Putamen (tissue), 1 donor: ENCODE measurements around the gene WDFY4.

ENCODE experiments used
- DNase-seq: peaks from one replicate; pipeline ENCODE4 v3.0.0-alpha.2; 2016; ENCODE audit warnings: low spot score

The WDFY4 gene

DNA sequence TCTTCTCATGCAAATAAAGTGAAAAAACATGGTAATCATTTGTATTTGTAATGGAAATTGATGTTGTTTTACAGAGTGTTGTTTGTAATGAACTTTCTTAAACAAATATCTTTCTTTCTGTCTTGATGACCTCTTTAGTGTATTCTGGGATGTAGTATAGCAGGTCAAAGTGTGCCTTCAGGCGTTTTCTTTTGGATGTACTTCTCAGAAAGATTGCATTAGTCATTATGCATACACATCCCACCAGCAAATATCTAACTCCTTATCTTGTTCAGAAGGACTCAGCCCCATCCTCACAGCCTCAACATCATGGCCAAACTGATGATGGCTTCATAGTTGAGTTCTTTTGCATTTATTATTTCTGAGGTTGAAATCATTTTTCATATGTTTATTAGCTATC, 130.3 kb downstream of the WDFY4 start:
- DNase-seq, result no peak

DNA sequence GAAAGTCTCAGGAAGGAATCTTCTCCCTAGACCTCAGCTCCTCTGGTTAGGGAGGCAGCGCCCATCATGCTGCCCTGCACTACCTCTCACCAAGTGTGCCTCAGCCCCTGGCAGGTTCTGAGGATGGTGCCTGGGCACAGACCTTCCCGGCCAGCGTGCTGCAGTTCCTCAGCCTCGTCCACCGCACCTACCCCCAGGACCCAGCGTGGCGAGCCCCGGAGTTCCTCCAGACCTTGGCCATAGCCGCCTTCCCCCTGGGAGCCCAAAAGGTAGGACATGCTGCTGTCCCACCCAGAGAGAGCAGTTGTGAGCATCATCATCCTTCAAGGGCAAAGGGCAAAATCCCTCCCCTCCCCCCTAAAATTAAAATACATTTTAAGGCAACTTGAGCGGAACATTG, 132.5 kb downstream of the WDFY4 start:
- no peak for DNase-seq

DNA sequence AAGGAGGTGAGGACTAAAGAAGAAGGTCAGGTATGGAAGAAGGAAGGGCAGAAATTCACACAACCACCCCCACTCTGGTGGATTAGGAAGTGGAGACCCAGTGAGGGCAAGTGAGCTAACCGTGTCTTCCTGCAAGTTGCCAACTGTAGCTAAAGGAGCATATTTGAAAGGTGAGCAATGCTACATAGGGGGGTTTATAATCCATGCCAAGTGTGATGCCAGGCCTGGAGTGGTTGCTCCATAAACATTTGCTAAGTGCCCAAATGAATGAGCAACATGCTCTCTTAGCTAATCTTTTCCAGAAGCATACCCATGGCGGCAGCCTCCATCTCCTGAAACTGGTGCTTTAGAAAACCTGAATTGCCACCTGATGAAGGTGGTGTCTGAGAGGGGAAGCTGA, 133.4 kb downstream of the WDFY4 start:
- DNase-seq, result no peak

DNA sequence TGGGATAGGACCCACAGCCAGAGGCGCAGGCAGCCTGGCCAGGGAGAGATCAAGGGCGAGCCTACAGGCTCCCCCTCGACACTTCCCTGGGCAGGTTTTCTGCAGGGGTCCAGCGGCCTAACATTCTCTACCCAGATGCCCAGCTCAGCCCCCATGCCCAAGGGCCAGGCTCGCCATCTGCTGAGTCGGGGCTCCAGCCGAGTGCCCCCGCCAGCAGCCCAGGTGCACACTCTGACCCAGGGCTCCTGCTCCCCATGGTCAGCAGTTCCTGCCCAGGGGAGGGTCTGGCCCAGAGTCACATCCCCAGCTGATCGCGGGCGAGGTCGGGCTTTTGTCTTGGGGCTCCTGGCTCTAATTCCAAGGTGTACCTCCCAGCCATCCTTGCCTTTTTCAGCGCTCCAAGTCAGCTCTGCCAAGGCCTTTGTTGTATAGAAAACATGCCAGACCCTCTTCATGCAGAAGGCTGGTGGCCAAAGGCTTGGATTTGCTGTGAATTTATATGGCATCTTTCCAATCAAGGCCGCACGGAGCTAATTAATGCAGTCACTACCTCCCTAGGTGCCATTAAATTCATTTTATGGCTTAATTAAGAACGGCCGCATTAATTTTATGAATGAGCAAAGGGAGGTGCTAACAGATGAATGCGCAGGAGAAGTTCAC, 134.3 kb downstream of the WDFY4 start:
- DNase-seq, result no peak

DNA sequence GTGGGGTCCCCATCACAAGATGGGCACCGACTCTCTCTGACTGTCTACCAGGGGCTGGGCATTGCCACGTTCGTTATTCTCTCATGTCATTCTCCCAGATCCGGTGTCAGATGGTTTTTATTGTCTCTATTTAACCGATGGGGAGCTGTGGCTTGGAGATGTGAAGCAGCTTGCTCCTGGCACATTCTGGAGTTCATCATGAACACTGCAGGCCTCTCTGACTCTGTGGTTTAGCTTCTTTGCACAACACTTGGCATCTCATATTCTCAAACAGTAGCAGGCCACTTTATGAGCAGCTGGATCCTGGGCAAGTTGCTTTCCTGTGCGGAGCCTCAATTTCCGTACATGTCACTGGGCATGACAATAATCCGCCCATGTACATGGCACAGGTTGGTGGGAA, 135.1 kb downstream of the WDFY4 start:
- DNase-seq, result no peak

DNA sequence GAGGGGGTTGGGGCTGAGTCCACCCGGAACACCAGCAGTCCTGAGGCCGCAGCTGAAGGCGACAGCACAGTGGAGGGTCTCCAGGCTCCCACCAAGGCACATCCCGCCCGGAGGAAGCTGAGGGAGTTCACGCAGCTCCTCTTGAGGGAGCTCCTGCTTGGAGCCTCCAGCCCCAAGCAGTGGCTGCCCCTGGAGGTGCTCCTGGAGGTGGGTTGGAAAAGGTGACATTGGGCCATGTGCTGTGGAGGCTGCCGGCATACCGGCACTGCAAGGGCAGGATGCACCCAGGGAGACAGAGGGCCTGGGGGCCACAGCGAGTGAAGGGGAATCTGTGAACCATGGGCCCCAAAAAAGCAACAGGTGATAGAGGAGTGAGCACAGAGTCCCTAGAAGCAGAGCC, 135.6 kb downstream of the WDFY4 start:
- no peak for DNase-seq

DNA sequence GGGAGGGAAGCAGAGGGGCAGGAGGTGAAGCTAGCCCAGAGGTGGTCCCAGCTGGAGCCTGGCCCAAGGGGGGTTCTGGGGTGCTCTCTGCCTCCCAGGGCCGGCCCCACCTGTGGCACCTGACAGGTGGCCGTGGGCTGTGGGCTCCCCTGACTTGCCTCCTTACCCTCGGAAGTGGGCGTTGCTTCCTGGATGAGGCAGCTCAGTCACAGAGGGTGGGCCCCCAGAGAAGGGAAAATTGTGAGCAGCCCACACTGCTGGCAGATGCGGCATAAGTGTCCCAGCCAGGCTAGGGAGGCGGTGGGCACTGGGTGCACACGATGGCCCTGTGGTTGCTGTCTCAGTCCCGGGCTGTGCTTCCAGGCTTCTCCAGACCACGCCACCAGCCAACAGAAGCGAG, 136.0 kb downstream of the WDFY4 start:
- no peak for DNase-seq

DNA sequence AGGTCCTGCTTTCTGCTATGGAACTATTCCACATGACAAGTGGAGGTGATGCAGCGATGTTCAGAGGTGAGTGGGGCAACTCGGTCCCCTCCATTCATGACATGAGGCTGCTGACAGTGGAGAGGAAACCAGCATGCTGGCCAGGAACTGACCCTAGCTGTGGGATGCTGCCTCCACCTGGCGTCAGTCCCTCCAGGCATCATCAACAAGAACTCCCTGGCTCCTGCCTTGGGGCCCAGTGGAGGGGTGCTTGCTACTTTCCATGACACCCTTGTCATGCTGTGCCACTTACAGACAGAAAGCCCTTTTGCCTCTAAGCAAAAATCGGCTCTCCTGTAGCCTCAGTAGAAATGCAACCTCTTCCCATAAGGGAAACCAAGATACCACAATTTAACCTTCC, 136.4 kb downstream of the WDFY4 start:
- DNase-seq, result no peak

DNA sequence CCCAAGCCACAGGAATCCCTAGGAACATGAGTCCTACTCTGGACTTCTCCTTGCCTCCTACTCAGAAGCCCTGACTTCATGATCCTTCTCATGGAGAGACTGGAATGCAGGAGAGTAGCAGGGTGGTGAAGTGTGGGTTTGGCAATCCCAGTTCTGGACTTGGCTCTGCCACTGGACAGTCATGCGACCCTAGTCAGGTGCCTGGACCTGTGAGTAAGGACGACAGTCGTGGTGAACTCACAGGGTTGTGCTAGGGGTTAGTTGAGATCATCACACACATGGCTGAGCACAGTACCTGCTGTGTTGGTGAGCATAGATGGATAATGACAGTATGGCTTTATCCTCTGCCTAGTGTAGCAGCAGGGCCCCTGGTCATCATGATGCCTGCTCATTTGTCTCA, 137.0 kb downstream of the WDFY4 start:
- no peak for DNase-seq

DNA sequence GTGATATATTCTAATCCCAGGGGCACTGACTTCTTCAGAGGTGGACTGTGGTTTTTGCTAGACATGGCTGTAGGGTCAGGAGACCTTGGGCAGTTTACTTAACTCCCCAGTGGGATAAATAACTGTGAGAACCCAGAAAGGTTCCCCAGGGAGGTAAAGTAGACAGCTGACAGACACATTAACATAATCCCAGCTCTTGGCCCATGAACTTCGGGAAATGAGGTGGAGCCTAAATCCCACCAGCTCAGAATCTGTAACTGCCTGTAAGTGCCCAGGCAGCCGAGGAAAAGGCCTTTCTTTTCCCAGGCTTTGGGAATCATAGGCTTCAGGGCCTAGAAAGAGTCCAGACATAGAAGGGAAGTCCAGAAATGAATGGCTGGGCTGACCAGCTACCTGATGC, 149.0 kb downstream of the WDFY4 start:
- DNase-seq, result no peak

DNA sequence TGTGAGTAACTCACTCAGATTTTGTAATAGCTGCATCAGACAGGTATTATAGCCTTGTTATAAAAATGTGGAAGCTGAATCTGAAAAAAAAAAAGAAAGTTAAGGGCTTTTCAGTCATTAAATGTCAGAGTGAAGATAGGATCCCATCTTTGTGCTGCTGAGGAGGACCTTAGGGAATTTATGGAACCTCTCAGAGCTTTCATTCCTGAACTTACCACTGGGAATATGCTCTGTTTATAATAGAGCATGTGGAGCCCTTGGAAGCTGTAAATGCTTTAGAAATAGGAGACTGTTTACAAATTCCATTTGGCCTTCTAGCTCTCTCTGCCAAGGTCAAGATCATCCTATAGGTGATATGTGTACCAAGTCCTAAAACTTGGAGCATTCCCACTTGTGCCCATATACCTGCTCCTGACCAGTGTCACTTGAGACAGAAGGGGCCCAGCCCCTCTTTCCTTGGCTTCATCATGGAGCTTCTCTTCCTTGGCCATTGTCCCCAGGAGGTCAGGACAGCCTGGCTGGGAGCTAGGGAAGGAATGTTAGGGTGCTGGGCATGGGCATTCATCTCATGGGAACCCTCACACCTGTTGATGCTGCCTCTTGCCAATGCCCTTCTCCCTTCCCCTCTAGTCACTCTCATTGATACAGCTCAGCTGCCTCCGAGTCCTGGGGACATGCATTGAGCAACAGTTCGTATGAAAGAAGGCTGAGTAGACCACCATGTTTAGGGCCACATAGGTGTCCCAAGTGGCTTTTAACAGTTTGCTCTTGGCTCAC, 149.7 kb downstream of the WDFY4 start:
- no peak for DNase-seq

DNA sequence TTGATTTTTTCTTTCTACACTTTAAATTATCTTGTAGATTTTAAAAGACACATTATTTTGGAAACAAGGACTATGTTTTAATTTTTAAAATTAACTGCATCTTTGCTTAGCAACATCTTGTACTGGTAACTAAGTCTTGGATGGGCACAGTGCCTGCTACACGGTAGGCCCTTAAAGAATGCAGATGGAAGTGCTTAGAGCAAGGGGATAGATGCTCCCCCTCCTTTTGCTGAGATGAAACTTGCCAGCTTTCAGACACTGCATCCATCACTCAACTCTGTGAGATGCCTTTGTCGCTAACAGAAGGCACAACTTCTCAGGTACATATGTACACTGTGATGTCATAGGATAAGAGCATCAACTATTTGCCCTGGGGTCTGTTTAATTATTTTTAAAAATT, 151.1 kb downstream of the WDFY4 start:
- DNase-seq, result no peak

DNA sequence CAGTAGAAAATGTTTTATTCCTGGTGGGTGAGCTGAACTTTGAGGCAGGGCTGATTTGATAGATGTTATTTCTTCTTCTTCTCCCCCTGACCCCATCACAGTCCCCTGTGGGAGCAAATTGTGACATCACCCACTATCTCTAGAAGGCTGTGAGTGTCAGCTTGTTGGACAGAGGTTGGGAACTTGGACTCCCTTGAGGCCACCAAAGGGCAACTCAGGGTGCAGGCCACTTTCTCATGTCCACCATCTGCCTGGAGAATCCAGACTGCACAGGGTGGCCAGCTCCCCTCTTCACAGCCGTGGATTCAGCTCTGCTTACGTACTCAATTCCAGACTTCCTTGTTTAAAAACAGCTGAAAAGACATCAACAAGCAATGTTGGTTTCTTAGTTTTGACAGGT, 151.9 kb downstream of the WDFY4 start:
- DNase-seq, result no peak

DNA sequence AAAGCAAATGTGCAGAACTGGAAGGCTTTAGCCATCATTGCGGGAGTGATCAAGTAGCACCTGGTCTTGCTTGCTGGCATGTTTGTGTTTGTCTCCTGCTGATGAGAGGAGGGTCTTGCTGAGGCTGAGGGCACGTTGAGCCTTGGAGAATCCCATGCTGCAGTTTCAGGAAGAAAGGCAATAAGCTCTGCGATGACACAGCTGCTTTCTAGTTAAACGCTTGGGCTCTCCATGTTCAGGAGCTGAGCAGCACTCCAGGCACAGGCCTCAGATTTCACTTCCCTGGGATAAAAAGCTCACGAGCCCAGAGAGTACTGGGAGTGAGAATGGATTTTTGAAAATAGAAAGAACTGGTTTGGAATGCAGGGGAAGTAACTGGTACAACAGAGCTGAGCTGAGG, 154.2 kb downstream of the WDFY4 start:
- no peak for DNase-seq

DNA sequence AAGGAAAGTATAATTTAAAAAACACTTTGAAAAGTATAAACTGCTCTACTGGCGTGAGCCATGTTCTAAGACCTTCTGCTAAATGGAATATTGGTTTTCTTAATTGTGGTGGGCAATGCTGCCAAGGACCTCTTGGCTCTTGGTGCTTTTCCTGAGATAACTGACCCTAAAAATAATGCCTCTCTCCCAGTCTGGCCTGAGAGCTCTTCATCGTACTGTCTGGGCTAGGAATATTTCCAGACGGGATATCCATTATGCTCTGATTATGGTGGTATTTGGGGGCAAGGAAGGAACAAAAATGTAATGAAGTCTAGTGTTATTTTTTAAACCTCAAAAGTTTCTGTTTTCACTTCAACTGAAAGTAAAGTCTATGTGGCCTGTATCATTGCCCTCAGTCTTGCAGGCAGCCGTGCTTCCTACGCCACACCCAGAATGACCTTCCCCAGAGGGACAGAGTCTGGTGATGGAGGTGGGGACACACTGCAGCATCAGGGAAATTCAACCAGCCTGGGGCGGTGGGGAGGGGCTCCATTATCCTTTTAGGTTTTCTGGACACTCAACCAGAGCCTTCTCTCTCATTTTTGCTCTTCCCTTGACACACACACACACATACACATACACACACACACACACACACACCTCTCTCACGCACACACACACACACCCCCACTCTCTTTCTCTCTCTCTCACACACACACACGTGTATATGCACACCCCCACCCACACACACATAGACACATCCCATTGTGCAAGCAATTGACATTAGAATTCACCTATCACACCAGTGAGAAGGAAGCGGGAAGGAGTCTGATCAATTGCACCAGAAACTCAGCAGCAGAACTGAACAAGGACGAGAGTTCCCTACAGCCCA, 155.4 kb downstream of the WDFY4 start:
- DNase-seq, result no peak

DNA sequence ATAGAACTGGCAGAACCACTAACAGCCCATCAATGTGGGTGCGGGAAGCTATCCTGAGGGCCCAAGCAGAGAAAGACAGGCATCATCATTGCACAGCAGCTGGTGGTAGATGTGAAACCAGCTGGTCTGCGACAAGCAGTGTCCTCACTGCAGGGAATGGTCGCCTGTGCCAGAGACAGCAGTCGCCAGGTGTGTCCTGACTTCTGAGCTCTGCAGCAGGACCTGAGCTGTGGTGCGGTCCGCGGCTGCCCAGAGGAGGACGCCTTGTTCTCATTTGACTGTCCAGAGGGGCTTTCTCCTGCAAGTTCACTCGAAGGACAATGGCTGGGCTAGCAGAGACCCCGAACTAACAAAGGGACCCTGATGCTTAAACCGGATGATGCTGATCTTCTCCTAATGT, 157.6 kb downstream of the WDFY4 start:
- DNase-seq, result no peak

DNA sequence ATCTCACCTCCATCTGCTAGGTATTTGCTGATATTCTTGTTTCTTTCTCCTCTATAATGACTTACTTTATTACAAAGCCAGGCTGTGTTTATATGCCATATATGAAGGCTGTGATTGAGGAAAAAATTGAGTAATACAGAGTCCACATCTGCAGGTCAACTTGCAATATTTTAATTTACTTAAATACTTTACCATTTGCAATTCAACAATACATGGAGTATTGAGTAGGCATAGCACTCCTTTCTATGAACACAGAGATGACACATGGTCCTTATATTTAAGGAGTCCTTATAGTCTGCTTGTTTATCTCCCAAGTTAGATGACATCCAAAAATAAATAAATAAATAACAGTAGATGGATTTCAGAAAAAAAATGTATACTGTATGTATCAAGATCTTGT, 158.5 kb downstream of the WDFY4 start:
- DNase-seq, result no peak

DNA sequence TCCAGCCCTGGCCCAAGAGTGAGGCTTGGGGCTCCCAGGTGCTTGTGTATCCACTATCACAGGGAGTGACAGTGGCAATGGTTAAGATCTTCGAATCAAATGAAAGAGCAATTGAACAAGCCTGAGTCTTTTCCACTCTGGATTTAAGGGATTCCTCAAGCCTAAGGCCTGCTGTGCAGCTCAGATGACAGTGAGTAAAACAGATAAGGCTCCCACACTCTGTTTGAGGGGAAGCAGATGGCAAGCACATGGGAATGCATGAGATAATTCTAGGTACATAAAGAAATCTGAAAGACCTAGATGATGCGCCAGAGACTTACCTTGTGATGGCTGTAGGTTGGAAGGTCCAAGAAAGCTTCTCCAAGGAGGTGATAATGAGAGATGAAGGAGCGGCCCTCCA, 159.9 kb downstream of the WDFY4 start:
- no peak for DNase-seq

DNA sequence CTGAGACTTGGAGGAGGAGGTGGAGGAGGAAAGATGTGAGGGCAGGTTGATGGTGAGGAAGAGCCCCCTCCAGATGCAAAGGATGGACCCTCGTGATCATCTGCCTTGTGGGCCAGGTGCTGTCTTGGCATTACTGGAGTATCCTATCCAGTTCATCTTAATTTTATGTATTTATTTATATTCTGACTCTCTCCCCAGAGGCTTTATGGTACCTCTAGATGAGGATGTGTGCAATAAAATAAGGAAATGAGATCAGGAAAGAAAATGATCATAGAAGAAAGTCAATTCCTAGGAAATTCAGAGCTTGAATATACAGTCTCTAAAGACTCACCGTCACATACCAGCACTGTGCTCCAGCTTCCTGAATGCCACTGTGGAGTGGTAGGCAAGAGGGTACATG, 160.8 kb downstream of the WDFY4 start:
- DNase-seq, result no peak

DNA sequence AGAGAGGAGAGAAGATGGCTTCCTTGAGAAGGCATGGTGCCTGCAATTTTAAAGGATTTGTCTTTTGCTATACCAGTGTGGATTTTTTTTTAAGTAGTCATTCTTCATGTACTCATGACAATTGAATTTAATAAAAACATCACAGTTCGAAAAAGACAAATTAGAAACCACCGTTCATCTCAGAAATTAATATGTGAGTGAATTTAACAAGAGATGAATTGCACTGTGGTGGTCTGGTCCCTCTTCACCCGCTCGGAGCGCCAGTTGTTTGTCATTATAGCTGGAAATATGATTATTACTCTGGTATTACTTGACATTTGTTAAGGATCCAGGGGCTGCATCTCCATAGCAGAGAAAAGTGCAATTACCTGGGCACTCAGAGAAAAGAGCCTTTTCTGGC, 163.0 kb downstream of the WDFY4 start:
- DNase-seq, result no peak

DNA sequence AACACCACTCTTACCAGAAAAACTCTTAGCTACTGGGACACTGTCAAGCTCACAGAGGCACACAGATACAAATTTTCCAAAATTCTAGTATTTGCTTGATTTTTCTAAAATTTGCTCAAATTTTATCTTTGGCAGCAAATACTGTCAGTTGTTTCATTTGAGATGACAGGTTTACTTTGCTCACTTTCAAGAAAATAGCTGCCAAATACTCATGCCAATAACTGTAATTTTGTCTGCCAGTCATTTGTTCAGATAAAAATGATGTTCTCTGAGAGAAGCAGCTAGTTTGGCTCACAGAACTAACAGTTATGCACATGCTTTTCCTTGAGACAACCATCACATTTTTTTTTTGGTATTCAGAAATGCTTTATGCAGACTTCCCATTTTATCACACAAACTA, 172.2 kb downstream of the WDFY4 start:
- DNase-seq, result no peak

DNA sequence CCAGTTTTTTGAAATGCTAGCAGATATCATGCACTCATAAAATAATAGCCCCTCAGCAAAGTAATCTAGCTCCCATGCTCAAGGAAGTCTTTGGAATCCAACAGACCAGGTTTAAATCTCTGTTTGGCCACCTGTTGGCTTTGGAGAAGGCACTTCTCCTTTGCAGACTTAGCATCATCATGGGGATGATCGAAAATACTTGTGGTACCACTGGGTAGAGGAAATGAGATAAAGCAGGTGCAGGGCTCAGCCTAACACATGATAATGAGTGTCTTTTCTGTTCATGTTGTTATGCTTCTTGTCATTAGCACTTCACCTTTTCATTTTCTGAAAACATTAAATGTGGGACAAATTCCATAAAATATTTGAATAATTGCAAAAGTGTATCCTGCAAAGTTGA, 187.6 kb downstream of the WDFY4 start:
- DNase-seq, result no peak

DNA sequence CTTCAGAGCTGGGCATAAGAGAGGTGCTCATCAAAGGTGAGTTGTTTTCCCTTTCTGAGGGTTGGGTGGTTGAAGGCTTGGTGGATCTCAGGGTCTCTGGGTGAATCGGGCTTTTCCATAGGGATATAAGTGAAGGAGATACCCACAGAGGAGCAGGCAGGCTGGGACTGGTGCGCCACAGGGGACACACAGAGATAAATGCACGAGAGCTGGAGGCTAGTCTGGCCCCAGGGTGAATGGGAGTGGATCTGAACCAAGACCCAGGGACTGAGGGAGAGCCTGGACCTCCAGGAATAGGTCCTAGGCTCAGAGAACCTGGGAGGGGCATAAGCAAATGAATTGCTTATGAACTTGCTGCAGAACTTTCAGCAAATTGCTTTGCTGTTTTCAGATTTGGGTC, 193.4 kb downstream of the WDFY4 start:
- DNase-seq, result no peak
